Measurements from ENCODE around the gene HOXA3. TPM values are rescaled to one million over a fixed set of nuclear protein-coding genes. Genes with fewer than 3 reads are reported as not detected.

Gene HOXA3
- total and polyA plus RNA-seq, 2 of the 13 experiments (the other 11 are each of a cell fraction or from before 2014, with no cell fraction given): 2.9 to 4.6 TPM

- TF ChIP-seq LCORL (IDR thresholded peaks at IDR 0.05) (no peak), LCORL (CRISPR knock-in tag; IDR thresholded peaks at IDR 0.05) (peak; percentile 57; the same call in 1 of the 2 replicates), PHF21A (CRISPR knock-in tag; IDR thresholded peaks at IDR 0.05) (no peak)
Measured at GRCh38 chr7:27142580-27143022, 9.8 kb downstream of the HOXA3 start (continued).

- H3K9me3 ChIP-seq (ENCODE audit: low read length): no peaks in the 10 kb centered on the region
- no peaks in the 10 kb centered on the region for H4K20me1 ChIP-seq (ENCODE audit: insufficient read depth, low read length)
- peak; percentile 63 for DNase-seq (ENCODE audit: low spot score)
- no peaks in the 10 kb centered on the region for H3K27me3 ChIP-seq (ENCODE audit: control insufficient read depth in 1 of 2, insufficient read depth in 2 of 2, low read length in 2 of 2)
- no peaks in the 10 kb centered on the region; a peak in 2 of 5 replicates for H3K36me3 ChIP-seq (replicated peaks in 1 of 2; ENCODE audit: control insufficient read depth in 1 of 2, insufficient read depth in 2 of 2, low read length in 2 of 2)
- H3K79me2 ChIP-seq (ENCODE audit: insufficient read depth, low read length): no peaks in the 10 kb centered on the region
- peak overlapping the region; percentile 70 for H3K4me2 ChIP-seq (ENCODE audit: low read depth, low read length)
- H3K9ac ChIP-seq (ENCODE audit: insufficient read depth, low read depth, low read length): peak overlapping the region; percentile 67
- ChIA-PET POLR2A (interaction anchor here (0.9 to 2.7 kb wide), 8 partner anchors 9 to 682 kb away, joined by 3 to 13 read pairs (median 7); partner anchors contain the start of genes HOXA4 and SKAP2), CTCF (ENCODE audit: low intra/inter-chr PET ratio, low total read pairs) (no interaction called here)
- peak overlapping the region; percentile 60 for H3K27ac ChIP-seq (ENCODE audit: extremely low read length, insufficient read depth, low read length)
- BruUV-seq (replicated peaks): no TSS peak
- in situ Hi-C loops (cut with HindIII; ENCODE audit: extremely low pct_ligation_motif_present, low pct_unique_long_range_greater_than_20kb): no loop called here
- peak overlapping the region; percentile 70 to 79 (median 76) for H3K4me3 ChIP-seq (replicated peaks in 1 of 3; ENCODE audit: insufficient read depth in 1 of 3, low read depth in 2 of 3, low read length in 3 of 3)
- WGBS (ENCODE audit: low lambda C conversion rate): 62% methylated on average over 30 of the region's 30 CpGs
- H3K4me1 ChIP-seq (ENCODE audit: insufficient read depth, low read length): peaks cover 9% of the 10 kb centered on the region
- ATAC-seq: peak; percentile 72
- FAIRE-seq: no peak
- intact Hi-C loops (cut with micrococcal nuclease; ENCODE audit: unreplicated experiment): loop anchor here (5.0 kb wide), 1 partner anchor 765 kb away; no protein-coding TSS in a partner anchor
- H2AFZ ChIP-seq (ENCODE audit: low read length): no peak overlapping the region
- TF ChIP-seq DR1 (CRISPR knock-in tag; IDR thresholded peaks at IDR 0.05) (no peak), ZNF816 (CRISPR knock-in tag; IDR thresholded peaks at IDR 0.05; ENCODE audit: borderline replicate concordance) (no peak), MAFF (IDR thresholded peaks at IDR 0.05; ENCODE audit: low read depth, low read length) (no peak), MTA1 (CRISPR knock-in tag; IDR thresholded peaks at IDR 0.05; ENCODE audit: borderline replicate concordance) (no peak), ZSCAN22 (CRISPR knock-in tag; IDR thresholded peaks at IDR 0.05) (no peak), ZNF503 (CRISPR knock-in tag; IDR thresholded peaks at IDR 0.05) (no peak), ZNF761 (CRISPR knock-in tag; conservative IDR thresholded peaks at IDR 0.05) (no peak), PHF21A (CRISPR knock-in tag; IDR thresholded peaks at IDR 0.05) (0 out of 2 replicates have a peak, but pooled peaks have one; percentile 18), ZNF841 (CRISPR knock-in tag; IDR thresholded peaks at IDR 0.05; ENCODE audit: borderline replicate concordance) (no peak), ZNF564 (CRISPR knock-in tag; IDR thresholded peaks at IDR 0.05) (no peak), MXD3 (CRISPR knock-in tag; IDR thresholded peaks at IDR 0.05) (0 out of 2 replicates have a peak, but pooled peaks have one; percentile 4), HMGXB4 (CRISPR knock-in tag; IDR thresholded peaks at IDR 0.05; ENCODE audit: borderline replicate concordance in 1 of 2, low read depth in 1 of 2) (peak in 1 of 2 experiments; percentile 67; a peak in 2 of 4 replicates), HNF4G (IDR thresholded peaks at IDR 0.05; ENCODE audit: borderline replicate concordance, low read depth, low read length) (peak; percentile 16; the same call in 1 of the 2 replicates), HNF4G (CRISPR knock-in tag; IDR thresholded peaks at IDR 0.05; ENCODE audit: borderline replicate concordance, low read depth) (no peak), SALL1 (CRISPR knock-in tag; IDR thresholded peaks at IDR 0.05) (peak; percentile 22; the same call in 1 of the 2 replicates)
Measured at GRCh38 chr7:27141923-27142579, 10.3 kb downstream of the HOXA3 start.

All from HepG2 (cell line).